Measurements from ENCODE around the gene CASKIN1.

- TF ChIP-seq CTCF (IDR thresholded peaks at IDR 0.05) (no peak), POLR2A (IDR thresholded peaks at IDR 0.05) (no peak)
These were observed 29.3 kb downstream of the CASKIN1 start for GRCh38 chr16:2167068-2167638.
